Transverse colon (tissue), 4 donors: ENCODE data around the gene LRP1B.

ENCODE experiments used
- EP300 ChIP-seq: sonication (generic); formaldehyde crosslinking; IDR thresholded peaks from one replicate; pipeline ENCODE4 v1.6.1; 2017; ENCODE audit warnings: antibody characterized with exemption, low read depth
- POLR2A ChIP-seq: fragments of 450-650 bp; IDR thresholded peaks from one replicate; pipeline ENCODE4 v1.6.1; 2016; ENCODE audit warnings: antibody characterized with exemption, mild to moderate bottlenecking, moderate library complexity
- POLR2AphosphoS5 ChIP-seq, 3 donors: sonication (generic); formaldehyde crosslinking; IDR thresholded peaks; one replicate each; pipeline ENCODE4 v1.6.1; 2016; ENCODE audit warnings: antibody characterized with exemption in 3 of 3
- TF ChIP-seq, protein P1 (sequence below), 5 experiments: fragments of 200-600 bp in 3 of 5; fragments of 450-650 bp in 2 of 5; sonication (generic) in 3 of 5; IDR thresholded peaks; 1 replicate in 2 of 5; 2 replicates in 3 of 5; pipeline ENCODE4 v1.5.1; 2016 to 2017; ENCODE audit warnings: antibody characterized with exemption in 5 of 5, inconsistent platforms in 3 of 5, mild to moderate bottlenecking in 2 of 5, moderate library complexity in 1 of 5

GRCh38 chr2:140737006-140737405 lies 1393.8 kb downstream of the LRP1B start:
- TF ChIP-seq, protein P1, sequence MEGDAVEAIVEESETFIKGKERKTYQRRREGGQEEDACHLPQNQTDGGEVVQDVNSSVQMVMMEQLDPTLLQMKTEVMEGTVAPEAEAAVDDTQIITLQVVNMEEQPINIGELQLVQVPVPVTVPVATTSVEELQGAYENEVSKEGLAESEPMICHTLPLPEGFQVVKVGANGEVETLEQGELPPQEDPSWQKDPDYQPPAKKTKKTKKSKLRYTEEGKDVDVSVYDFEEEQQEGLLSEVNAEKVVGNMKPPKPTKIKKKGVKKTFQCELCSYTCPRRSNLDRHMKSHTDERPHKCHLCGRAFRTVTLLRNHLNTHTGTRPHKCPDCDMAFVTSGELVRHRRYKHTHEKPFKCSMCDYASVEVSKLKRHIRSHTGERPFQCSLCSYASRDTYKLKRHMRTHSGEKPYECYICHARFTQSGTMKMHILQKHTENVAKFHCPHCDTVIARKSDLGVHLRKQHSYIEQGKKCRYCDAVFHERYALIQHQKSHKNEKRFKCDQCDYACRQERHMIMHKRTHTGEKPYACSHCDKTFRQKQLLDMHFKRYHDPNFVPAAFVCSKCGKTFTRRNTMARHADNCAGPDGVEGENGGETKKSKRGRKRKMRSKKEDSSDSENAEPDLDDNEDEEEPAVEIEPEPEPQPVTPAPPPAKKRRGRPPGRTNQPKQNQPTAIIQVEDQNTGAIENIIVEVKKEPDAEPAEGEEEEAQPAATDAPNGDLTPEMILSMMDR (IDR thresholded peaks at IDR 0.05): no peak
- TF ChIP-seq POLR2AphosphoS5 (IDR thresholded peaks at IDR 0.05): no peak
- TF ChIP-seq POLR2A: no peak
- no peak for TF ChIP-seq EP300
